SK-MEL-5 (cell line): ENCODE measurements around the gene KLHL8. TPM values are rescaled to one million over a fixed set of nuclear protein-coding genes. Genes with fewer than 3 reads are reported as not detected.
A peak's percentile ranks its signal among the peaks of the same experiment; 100 is the strongest.

Experiments used
- DNase-seq: peaks from one replicate; pipeline ENCODE4 v3.0.0-alpha.2; 2016; ENCODE audit warnings: low read depth, low spot score
- in situ Hi-C: cut with HindIII; loops from 2 replicates; pipeline ENCODE4 v1.10.0; 2016; ENCODE audit warnings: low sequenced_read_pairs, high pct_unique_total_duplicates, low pct_unique_long_range_greater_than_20kb
- polyA plus RNA-seq, 2 experiments: library from polyadenylated mRNA; depleted of rRNA; stranded (reverse); fragments of >200 nt; gene quantifications; 2 replicates each; pipeline ENCODE4 v1.2.3, GENCODE V29; 2015
- total RNA-seq: library from RNA; depleted of rRNA; stranded (reverse); fragments of >200 nt; shearing (Covaris generic); gene quantifications from 2 replicates; pipeline ENCODE4 v1.2.3, GENCODE V29; 2014; rRNA removed

Gene KLHL8
- total RNA-seq: 7.5 and 7.6 TPM in 2 replicates
- polyA plus RNA-seq (2015; cell fraction: cytosol; rRNA removed): 5.3 and 6.2 TPM in 2 replicates
- polyA plus RNA-seq (2015; cell fraction: nucleus; rRNA removed): 2.2 and 2.8 TPM in 2 replicates

DNA sequence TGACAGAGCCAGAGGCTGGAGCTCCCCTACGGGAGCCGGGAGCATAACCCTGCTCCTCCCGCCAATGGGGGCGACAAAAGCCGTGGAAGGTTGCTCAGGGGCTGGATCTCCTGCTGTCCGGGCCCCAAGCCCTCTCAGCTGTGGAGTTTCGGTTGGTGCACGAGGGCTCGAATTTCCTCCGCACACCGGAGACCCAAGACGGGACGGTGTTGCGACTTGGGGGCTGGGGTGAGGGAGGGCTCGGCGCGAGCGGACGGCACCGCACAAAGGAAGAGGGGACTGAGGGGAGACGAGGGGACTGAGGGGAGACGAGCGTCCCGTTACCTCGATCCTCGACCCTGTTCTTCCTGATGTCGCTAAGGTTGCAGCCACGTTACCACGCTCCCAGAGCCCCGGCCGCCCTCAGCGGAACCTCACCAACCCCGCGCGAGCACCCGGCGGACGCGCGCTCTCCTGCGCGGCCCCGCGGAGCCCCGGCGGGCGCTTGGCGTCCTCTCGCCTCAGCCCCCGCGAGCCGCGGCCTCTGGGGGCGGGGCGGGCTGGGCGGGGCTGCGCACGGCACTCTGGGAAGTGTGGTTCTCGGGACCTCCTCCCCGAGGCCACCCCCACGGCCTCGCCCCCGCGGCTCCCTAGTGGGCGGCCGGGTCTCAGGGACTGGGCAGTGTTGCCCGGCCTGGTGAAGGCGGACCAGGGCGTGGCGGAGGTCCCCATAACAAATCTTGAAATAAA, at the start of gene KLHL8:
TSS of gene KLHL8 (minus strand) at position 525 of the 729 bp plus-strand sequence. CDS start 25,079 bp downstream, outside the sequence.
- DNase-seq: peak; percentile 88
- in situ Hi-C loops: no loop called here

DNA sequence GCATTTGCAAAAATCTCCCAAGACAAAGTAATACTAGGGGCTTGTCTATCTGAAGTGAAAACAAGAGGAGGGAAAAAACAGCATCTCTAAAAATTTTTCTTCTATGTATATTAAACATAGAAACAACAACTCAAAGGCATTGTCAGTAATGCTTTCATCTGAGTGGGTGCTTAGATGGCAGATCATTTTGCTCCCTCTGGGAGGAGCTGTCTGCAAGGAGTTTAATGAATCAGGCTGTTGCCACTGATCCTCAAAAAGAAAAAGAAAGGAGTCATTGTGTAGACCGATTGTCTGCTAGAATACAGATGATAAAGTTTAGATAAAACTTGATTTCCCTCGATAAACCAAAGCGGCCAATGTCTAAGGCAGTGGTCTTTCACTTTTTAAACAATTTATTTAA, 49.7 kb upstream of the KLHL8 start:
- in situ Hi-C loops: no loop called here

DNA sequence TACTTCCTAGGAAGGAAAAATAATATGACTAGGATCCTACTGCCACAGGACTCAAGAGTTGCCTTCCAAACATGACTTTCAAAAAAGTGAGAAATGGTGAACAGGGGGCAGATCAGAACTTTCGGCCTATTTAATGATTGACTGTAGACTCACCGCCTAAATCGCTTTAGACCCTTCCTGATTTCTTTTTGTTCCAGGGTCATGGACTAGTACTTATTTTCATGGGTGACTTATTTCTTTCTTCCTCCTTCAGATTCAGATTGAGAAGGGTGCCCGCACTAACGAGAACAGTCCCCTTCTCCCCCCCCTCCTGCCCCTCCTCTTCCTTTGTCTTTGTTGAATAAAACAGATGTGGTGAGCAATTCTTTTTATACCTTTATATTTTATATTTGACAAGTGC, 48.0 kb upstream of the KLHL8 start:
- in situ Hi-C loops: no loop called here
- DNase-seq: no peak

More for the DNA sequence above, 49.7 kb upstream of the KLHL8 start:
- peak; percentile 74 for DNase-seq

DNA sequence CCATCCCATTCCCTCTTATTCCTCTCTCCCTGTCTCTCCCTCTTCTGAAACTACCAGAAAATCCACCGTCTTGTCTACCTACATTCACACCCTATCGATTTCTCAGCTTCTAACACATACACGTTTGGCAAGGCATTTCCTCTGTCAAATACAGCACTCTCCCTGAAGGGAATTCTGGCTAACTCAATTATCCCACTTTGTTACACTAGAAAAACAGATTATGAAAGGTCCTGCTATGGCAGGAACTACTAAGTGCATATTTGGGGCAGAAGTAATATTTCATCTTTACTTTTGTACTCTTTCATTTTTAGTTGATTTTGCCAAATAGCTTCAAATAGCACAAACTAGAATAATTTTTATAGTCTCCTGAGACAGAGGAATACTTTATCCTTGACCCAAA, 46.6 kb upstream of the KLHL8 start:
- in situ Hi-C loops: no loop called here
- DNase-seq: no peak

DNA sequence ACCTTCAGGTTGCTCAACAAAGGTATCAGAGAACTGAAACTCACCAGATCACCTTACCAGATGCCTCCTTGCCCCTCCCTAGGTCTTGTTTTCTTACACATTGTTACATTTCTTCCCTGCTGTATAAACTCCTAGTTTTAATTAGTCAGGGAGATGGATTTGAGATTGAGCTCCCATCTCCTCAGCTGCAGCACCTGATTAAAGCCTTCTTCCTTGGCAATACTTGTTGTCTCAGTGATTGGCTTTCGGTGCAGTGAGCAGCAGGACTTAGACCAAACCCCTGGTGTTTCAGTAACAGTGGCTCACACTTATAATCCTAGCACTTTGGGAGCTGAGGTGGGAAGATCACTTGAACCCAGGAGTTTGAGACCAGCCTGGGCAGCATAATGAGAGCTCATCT, 42.5 kb upstream of the KLHL8 start:
- DNase-seq: no peak
- in situ Hi-C loops: no loop called here

DNA sequence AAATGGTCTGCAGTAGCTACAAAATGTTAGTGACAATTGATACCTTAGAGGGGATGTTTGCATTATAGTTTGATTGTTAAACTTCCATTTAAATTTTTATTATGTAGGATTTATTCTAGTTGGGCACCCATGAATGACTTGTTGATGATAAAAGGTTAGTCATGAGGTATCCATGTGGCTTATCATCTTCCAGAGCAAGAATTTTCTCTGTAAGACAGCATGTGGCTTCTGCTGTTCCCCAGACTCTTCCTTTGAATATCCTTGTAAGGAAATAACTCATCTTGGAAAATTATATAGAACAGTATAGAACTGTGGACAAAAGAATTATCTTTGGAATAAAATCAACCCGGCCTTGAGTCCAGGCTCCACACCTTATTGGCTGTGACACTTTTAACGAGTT, 40.1 kb upstream of the KLHL8 start:
- in situ Hi-C loops: no loop called here
- no peak for DNase-seq

DNA sequence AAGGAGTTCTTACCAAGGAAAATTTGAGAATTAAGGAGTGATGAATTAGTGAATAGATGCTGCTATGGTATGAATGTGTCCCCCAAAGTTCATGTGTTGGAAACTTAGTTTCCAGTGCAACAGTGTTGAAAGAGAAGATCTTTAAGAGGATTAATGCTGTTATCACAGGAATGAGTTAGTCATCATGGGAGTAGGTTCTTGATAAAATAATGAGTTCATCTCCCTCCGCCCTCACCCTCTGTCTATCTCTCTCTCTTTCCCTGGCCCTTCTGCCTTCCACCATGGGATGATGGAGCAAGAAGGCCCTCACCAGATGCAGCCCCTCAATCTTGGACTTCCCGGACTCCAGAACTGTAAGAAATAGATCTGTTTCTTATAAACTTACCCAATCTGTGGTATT, 38.3 kb upstream of the KLHL8 start:
- in situ Hi-C loops: no loop called here
- no peak for DNase-seq

DNA sequence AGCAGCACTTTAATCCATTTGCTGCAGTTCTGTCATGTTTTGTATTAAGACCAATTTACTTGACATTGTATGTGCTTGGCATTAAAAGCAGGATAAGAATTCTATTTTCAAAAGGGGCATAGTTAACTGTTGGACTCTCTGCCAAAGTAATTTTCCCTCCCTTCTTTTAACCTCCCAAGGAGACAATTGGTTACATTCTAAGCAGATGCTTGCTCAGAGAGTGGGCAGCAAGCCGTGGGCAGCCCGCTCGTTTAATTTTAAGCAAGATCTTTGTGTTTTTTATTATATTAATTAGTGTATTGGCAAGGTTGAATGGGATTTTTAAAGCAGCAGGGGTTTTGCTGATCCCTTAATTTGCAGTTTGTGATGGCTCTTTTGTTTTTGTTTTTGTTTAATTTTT, 37.1 kb upstream of the KLHL8 start:
- in situ Hi-C loops: no loop called here
- no peak for DNase-seq

DNA sequence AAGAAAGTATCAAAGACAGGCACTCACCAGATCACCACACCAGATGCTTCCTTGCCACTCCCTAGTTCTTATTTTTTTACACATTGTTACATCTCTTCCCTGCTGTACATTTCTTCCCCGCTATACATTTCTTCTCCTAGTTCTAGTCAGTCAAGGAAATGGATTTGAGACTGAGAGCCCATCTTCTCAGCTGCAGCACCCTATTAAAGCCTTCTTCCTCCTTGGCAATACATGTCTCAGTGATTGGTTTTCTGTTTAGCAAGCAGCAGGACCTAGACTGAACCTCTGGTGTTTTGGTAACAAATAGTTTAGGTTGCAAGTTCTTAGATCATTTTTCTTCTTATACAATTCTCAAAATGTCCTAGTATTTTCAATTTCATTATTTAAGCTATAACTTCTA, 35.3 kb upstream of the KLHL8 start:
- in situ Hi-C loops: no loop called here
- no peak for DNase-seq

DNA sequence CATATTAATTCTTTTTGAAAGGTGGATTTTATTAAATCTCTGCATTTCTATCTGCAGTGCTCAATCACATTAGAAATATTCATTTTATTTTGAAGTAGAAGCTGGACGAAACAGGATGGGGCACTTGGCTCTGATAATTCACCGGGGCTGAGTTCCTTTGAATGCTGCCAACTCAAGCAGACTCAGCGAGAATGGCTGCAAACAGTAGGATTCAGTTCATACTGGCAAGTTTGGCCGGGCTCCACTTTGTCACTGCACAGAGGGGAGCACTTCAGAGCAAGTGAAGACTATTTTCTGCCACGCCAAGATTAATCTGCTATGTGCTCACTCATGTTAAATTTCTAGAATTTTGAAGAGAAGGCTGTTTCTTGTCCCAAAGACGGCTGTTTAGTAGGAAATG, 30.7 kb upstream of the KLHL8 start:
- in situ Hi-C loops: no loop called here
- DNase-seq: no peak

DNA sequence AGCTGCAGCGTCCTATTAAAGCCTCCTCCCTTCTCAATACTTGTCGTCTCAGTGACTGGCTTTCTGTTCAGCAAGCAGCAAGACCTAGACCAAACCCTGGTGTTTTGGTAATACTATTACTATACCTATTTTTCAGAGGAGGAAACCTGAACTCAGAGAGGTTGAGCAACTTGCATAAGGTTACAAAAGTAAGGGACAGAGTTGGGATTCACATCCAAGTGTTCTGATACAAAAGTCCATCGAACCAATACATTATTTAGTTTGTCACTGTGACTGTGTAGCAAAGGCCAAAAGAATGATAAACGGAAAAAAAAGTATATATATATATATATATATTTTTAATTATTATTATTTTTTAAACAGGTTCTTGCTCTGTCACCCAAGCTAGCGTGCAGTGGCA, 29.9 kb upstream of the KLHL8 start:
- DNase-seq: no peak
- in situ Hi-C loops: no loop called here

DNA sequence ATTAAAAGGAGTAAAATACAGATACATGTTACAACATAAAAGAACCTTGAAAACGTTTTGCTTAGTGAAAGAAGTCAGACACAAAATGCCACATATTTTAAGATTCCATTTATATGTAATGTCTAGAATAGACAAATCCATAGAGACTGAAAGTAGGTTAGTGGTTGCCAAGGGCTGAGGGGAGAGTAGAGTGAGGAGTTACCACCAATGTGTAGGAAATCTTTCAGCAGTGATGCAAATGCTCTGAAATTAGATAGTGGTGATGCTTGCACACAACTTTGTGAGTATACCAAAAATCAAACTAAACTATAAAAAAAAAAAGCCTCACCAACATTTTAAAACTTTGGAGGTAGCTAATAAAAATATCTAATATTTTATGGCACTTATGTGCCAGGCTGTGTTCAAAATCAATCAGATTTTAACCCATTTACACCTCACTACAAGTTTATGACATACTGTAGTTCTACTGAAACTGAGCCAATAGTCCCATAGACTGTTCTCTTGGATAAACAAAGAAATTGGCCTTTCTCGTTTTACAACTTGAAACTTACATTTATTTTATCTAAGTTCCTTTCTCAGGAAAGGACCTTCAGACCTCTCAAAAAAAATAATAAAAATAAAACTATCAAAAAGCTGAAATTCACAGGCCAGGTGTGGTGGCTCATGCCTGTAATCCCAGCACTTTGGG, 29.1 kb upstream of the KLHL8 start:
- in situ Hi-C loops: no loop called here
- no peak for DNase-seq

DNA sequence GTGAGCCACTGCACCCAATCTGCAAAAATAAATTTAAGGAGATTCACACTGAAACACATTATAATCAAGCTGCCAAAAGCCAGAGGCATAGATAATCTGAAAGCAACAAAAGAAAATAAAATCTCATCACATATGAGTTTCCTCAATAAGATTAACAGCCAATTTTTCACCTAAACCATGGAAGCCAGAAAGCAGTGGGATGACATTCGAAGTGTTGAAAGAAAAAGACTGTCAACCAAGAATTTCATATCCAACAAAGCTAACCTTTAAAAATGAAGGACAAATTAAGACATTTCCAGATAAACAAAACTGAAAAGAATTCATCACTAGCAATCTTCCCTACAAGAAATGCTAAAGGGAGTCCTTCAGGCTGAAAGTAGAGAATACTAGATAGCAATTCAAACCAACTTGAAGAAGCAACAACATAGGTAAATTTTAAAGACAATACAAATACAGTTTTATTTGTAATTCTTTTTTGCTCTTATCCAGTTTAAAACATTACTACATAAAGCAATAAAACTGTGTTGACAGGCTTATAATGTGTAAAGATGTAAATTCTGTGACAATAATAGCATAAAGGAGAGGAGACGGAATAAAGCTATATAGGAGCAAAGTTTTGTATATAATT, 23.1 kb upstream of the KLHL8 start:
- in situ Hi-C loops: no loop called here
- DNase-seq: no peak

DNA sequence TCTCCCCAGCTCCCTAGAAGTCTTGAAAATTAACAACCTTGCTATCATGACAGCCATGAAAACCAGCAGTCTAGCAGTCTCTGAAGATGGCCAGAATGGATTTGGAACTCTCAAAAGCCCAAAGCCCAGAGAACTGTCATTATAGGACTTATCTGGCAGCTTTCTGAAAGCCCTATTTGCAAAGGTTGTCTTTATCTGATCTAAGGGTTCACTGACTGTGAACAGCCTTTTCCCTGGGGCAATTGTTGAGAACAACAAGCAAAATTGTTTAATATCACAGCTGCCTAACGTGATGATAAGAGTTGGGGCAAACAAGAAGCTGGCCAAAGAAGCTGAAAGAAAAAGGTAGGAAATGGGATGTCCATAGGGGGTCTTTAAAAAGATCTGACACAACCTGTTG, 20.9 kb upstream of the KLHL8 start:
- in situ Hi-C loops: no loop called here
- DNase-seq: peak; percentile 65

DNA sequence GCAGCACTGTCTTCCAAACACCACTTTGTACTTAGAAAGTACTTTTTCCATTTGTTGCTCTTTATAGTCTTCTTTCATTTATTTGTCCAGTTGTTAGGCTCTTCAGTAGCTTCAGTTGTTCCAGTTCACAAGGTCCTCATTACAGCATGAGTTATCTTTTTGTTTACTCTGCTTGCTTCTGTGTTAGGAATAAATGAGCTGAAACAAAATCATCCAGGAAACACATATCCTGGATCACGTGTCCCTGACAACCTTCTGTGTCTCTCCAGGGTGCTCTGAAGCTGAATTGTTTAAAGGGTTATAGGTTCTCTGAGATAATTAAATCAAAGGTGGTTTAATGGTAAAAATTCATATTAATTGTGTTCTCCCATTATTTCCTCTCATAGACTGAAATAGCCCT, 19.9 kb upstream of the KLHL8 start:
- in situ Hi-C loops: no loop called here
- peak; percentile 44 for DNase-seq

DNA sequence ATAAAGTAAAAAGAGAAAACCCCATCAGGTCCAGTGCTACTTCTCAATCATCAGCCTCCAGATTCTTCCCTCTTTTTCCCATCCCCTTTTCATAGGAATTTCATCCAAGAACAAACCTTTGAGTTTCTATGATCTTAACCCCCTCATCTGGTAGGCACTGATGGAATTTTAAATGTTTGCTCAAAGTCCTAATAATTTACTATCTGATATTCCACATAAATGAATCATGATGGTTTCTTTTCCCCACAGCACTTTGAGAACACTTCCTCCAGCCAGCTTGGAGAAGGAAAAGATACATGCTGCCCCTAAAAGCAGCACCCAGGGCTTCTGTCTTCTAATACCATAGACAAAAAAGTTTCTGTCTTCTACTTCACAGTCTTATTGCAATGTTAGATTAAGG, 19.4 kb upstream of the KLHL8 start:
- no peak for DNase-seq
- in situ Hi-C loops: no loop called here

DNA sequence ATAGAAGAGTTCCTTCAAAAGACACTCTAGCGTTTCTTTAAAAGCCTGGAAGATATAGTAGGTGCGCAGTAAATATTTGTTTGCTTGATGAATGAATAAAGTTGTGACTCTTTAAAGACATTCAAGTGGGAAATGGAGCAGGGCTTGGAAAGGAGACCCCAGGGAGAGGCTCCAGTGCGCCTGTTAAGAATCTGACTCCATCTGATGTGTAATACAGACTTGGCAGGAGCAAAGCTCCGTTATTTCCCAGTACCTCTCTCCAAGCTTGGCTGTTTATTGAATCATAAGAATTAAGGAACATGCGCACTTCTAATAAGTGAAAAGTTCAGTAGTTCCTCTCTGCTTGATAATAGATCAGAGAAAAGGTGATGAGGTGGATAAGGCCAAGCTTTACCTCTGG, 18.8 kb upstream of the KLHL8 start:
- in situ Hi-C loops: no loop called here
- no peak for DNase-seq

DNA sequence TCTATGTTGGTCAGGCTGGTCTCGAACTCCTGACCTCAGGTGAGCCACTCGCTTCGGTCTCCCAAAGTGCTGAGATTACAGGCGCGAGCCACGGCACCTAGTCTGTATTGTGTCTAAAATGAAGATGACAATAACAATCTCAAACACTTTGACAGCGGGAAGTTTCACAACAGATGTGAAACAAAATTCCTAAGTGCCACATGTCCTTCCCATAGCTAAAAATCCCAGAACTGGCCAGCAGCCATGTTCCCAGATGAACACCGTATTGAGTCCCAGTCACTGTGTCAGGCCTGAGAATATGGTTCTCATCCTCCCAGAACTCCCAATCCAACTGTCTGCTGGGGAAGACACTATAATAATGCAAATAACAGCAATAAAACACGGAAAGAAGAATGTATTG, 16.4 kb upstream of the KLHL8 start:
- no peak for DNase-seq
- in situ Hi-C loops: no loop called here
